Measurements from ENCODE around the gene GAPVD1.

GAPVD1 gene

DNA sequence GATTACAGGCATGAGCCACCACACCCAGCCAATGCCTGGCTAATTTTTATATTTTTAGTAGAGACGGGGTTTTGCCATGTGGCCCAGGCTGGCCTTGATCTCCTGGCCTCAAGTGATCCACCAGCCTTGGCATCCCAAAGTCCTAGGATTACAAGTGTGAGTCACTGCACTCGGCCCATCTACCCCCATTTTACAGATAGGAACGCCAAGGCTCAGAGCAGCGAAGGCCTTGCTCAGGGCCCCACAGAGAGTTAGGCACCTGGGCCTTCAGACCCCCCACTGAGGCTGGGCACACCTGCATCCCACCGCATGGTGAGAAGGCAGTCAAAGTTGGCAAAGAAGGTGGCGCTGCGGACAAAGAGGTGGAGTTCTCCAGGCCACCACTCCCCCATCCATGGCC is 143.1 kb downstream of the GAPVD1 start:
- Histone ChIP-seq H3K27ac (replicated peaks) (no peak overlapping the region), H3K4me3 (replicated peaks; ENCODE audit: insufficient read depth, low read length) (no peak overlapping the region), H3K27me3 (ENCODE audit: insufficient read depth, poor library complexity, severe bottlenecking) (peaks cover 4% of the 10 kb centered on the region)
- no peak for DNase-seq (ENCODE audit: low read depth in 1 of 2, low spot score in 1 of 2)
- no peak for TF ChIP-seq SPI1 (IDR thresholded peaks at IDR 0.05; ENCODE audit: borderline replicate concordance, low read depth)
- TF ChIP-seq POLR2AphosphoS5 (IDR thresholded peaks at IDR 0.05; ENCODE audit: low read depth): no peak
- no peak for TF ChIP-seq GABPA (IDR thresholded peaks at IDR 0.05; ENCODE audit: low read depth)
- TF ChIP-seq, protein P1, sequence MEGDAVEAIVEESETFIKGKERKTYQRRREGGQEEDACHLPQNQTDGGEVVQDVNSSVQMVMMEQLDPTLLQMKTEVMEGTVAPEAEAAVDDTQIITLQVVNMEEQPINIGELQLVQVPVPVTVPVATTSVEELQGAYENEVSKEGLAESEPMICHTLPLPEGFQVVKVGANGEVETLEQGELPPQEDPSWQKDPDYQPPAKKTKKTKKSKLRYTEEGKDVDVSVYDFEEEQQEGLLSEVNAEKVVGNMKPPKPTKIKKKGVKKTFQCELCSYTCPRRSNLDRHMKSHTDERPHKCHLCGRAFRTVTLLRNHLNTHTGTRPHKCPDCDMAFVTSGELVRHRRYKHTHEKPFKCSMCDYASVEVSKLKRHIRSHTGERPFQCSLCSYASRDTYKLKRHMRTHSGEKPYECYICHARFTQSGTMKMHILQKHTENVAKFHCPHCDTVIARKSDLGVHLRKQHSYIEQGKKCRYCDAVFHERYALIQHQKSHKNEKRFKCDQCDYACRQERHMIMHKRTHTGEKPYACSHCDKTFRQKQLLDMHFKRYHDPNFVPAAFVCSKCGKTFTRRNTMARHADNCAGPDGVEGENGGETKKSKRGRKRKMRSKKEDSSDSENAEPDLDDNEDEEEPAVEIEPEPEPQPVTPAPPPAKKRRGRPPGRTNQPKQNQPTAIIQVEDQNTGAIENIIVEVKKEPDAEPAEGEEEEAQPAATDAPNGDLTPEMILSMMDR (IDR thresholded peaks at IDR 0.05; ENCODE audit: insufficient read depth, low read length): no peak
- TF ChIP-seq, protein P2, sequence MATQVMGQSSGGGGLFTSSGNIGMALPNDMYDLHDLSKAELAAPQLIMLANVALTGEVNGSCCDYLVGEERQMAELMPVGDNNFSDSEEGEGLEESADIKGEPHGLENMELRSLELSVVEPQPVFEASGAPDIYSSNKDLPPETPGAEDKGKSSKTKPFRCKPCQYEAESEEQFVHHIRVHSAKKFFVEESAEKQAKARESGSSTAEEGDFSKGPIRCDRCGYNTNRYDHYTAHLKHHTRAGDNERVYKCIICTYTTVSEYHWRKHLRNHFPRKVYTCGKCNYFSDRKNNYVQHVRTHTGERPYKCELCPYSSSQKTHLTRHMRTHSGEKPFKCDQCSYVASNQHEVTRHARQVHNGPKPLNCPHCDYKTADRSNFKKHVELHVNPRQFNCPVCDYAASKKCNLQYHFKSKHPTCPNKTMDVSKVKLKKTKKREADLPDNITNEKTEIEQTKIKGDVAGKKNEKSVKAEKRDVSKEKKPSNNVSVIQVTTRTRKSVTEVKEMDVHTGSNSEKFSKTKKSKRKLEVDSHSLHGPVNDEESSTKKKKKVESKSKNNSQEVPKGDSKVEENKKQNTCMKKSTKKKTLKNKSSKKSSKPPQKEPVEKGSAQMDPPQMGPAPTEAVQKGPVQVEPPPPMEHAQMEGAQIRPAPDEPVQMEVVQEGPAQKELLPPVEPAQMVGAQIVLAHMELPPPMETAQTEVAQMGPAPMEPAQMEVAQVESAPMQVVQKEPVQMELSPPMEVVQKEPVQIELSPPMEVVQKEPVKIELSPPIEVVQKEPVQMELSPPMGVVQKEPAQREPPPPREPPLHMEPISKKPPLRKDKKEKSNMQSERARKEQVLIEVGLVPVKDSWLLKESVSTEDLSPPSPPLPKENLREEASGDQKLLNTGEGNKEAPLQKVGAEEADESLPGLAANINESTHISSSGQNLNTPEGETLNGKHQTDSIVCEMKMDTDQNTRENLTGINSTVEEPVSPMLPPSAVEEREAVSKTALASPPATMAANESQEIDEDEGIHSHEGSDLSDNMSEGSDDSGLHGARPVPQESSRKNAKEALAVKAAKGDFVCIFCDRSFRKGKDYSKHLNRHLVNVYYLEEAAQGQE (IDR thresholded peaks at IDR 0.05; ENCODE audit: insufficient replicate concordance, low read depth): no peak

DNA sequence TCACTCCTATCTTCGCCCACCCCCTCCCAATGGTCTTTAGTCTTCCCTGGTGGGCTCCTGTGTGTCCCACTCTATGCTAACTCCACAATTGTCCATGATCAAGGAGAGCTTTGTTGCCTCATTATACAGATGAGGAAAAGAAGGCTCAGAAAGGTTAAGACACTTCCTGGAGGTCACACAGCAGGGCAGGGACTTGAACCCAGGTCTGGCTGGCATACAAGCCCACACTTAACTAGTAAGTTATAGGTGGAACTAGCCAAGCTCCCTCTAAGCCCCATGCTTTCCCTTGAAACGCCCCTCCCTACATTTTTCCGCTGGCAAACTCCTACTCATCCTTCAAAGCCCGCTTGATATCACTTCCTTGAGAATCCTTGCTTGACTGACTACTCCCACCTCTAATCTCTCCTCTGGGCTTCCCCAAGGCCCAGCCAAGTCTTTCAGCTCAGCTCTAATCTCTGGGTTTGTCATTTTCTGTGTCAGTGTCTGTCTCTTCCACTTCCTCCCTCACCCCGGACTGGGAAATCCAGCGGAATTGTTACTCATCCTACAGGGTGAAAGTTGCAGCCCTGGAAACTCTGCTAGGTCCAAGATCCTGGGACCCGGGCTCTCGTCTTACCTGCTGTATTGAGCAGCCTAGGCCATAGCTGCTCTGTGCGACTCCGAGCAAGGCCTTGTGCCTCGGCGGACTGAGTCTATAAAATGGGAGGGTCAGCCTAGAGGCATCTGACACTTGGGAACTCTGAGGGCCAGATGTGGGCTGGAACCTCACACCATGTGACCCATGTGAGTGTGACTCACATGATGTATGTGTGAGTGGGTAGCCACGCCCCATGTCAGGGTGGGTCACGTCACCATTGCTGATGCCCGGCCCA is 144.5 kb downstream of the GAPVD1 start:
- TF ChIP-seq POLR2AphosphoS5 (IDR thresholded peaks at IDR 0.05; ENCODE audit: low read depth): no peak
- no peak for TF ChIP-seq GABPA (IDR thresholded peaks at IDR 0.05; ENCODE audit: low read depth)
- TF ChIP-seq, protein P1 (IDR thresholded peaks at IDR 0.05; ENCODE audit: insufficient read depth, low read length): no peak
- TF ChIP-seq SPI1 (IDR thresholded peaks at IDR 0.05; ENCODE audit: borderline replicate concordance, low read depth): no peak; the same call in 1 of the 2 replicates
- TF ChIP-seq, protein P2 (IDR thresholded peaks at IDR 0.05; ENCODE audit: insufficient replicate concordance, low read depth): no peak
- DNase-seq (ENCODE audit: low read depth in 1 of 2, low spot score in 1 of 2): no peak
- no peak overlapping the region for H3K27ac ChIP-seq (replicated peaks)
- H3K27me3 ChIP-seq (ENCODE audit: insufficient read depth, poor library complexity, severe bottlenecking): peaks cover 4% of the 10 kb centered on the region
- H3K4me3 ChIP-seq (replicated peaks; ENCODE audit: insufficient read depth, low read length): no peak overlapping the region

DNA sequence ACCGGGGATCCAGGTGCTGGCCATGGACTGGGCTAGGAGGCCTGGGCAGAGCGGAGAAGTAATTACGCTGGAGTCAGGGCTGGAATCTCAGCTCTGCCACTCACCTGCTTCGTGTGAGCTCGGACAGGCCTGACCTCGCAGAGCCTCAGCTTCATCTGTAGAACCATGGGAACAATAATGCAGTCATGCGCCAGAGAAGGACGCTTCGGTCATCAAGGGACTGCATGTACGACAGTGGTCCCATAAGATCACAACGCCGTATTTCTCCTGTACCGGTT is 145.1 kb downstream of the GAPVD1 start:
- TF ChIP-seq, protein P1 (IDR thresholded peaks at IDR 0.05; ENCODE audit: insufficient read depth, low read length): no peak
- TF ChIP-seq SPI1 (IDR thresholded peaks at IDR 0.05; ENCODE audit: borderline replicate concordance, low read depth) (no peak), GABPA (IDR thresholded peaks at IDR 0.05; ENCODE audit: low read depth) (no peak), POLR2AphosphoS5 (IDR thresholded peaks at IDR 0.05; ENCODE audit: low read depth) (no peak)
- TF ChIP-seq, protein P2 (IDR thresholded peaks at IDR 0.05; ENCODE audit: insufficient replicate concordance, low read depth): no peak
- H3K27me3 ChIP-seq (ENCODE audit: insufficient read depth, poor library complexity, severe bottlenecking): peaks cover 4% of the 10 kb centered on the region
- no peak for DNase-seq (ENCODE audit: low read depth in 1 of 2, low spot score in 1 of 2)
- H3K4me3 ChIP-seq (replicated peaks; ENCODE audit: insufficient read depth, low read length): no peak overlapping the region
- H3K27ac ChIP-seq (replicated peaks): no peak overlapping the region
